Activated CD4-positive, alpha-beta T cell treated with anti-CD3 and anti-CD28 coated beads, Interleukin-2, amount 10 ng/mL, durations not matched to agents 7 days and 5 days (primary cell): ENCODE measurements around the gene AP1B1. TPM values are rescaled to one million over a fixed set of nuclear protein-coding genes. Genes with fewer than 3 reads are reported as not detected.

Experiments used
- CTCF ChIA-PET: fragments of 350-600 bp; sonication (Branson Sonifier 250); formaldehyde crosslinking; loops from one replicate; lab custom pipeline; 2021; ENCODE audit warnings: antibody characterized with exemption; lab: Charles Lee
- POLR2A ChIA-PET: fragments of 350-600 bp; sonication (Branson Sonifier 250); formaldehyde crosslinking; loops from one replicate; lab custom pipeline; 2021; ENCODE audit warnings: antibody characterized with exemption; lab: Charles Lee
- DNase-seq: peaks from one replicate; pipeline ENCODE4 v3.0.0-alpha.2; 2020
- H3K27ac Mint-ChIP-seq: one replicate; pipeline ENCODE4 v1.8.0; 2021; ENCODE audit warnings: mild to moderate bottlenecking, moderate library complexity, mixed read lengths
- H3K27me3 Mint-ChIP-seq: one replicate; pipeline ENCODE4 v1.8.0; 2021; ENCODE audit warnings: mixed read lengths
- H3K36me3 Mint-ChIP-seq: one replicate; pipeline ENCODE4 v1.8.0; 2021; ENCODE audit warnings: low read depth, mixed read lengths
- H3K4me1 Mint-ChIP-seq: one replicate; pipeline ENCODE4 v1.8.0; 2021; ENCODE audit warnings: mixed read lengths
- H3K4me3 Mint-ChIP-seq: one replicate; pipeline ENCODE4 v1.8.0; 2021; ENCODE audit warnings: mild to moderate bottlenecking, moderate library complexity, mixed read lengths
- H3K9me3 Mint-ChIP-seq: one replicate; pipeline ENCODE4 v1.8.0; 2021; ENCODE audit warnings: mixed read lengths
- total RNA-seq, 2 experiments: library from RNA; stranded (reverse); gene quantifications; one replicate each; pipeline ENCODE4 v1.2.3, GENCODE V29; 2021

AP1B1 gene
- total RNA-seq, 2 experiments from 2014 or later: 74.8 to 78.0 TPM

- H3K36me3 Mint-ChIP-seq: peaks cover 8% of the 10 kb centered on the region
- CTCF ChIA-PET: interaction anchor here (0.9 to 1.1 kb wide), 2 partner anchors 11 to 13 kb away, joined by 3 read pairs; no protein-coding TSS in a partner anchor
- H3K4me3 Mint-ChIP-seq: no peak overlapping the region
- no peaks in the 10 kb centered on the region for H3K27me3 Mint-ChIP-seq
- POLR2A ChIA-PET: no interaction called here
- no peaks in the 10 kb centered on the region for H3K9me3 Mint-ChIP-seq
- no peak for DNase-seq
- no peak overlapping the region for H3K27ac Mint-ChIP-seq
- no peaks in the 10 kb centered on the region for H3K4me1 Mint-ChIP-seq
Observed at GRCh38 chr22:29325785-29326315, 62.5 kb downstream of the AP1B1 start.

- no peaks in the 10 kb centered on the region for H3K9me3 Mint-ChIP-seq
- no peaks in the 10 kb centered on the region for H3K27me3 Mint-ChIP-seq
- no peak for DNase-seq
- H3K4me1 Mint-ChIP-seq: no peaks in the 10 kb centered on the region
- H3K4me3 Mint-ChIP-seq: no peak overlapping the region
- CTCF ChIA-PET: interaction anchor here (1.1 kb wide), 1 partner anchor 13 kb away, joined by 3 read pairs; no protein-coding TSS in a partner anchor
- peaks cover 8% of the 10 kb centered on the region for H3K36me3 Mint-ChIP-seq
- H3K27ac Mint-ChIP-seq: no peak overlapping the region
- POLR2A ChIA-PET: no interaction called here
Observed at GRCh38 chr22:29325356-29325755, 63.0 kb downstream of the AP1B1 start.

- peaks cover 8% of the 10 kb centered on the region for H3K36me3 Mint-ChIP-seq
- H3K9me3 Mint-ChIP-seq: no peaks in the 10 kb centered on the region
- no peaks in the 10 kb centered on the region for H3K4me1 Mint-ChIP-seq
- DNase-seq: no peak
- ChIA-PET CTCF (interaction anchor here (0.6 kb wide), 1 partner anchor 94 kb away, joined by 3 read pairs; no protein-coding TSS in a partner anchor), POLR2A (no interaction called here)
- H3K27ac Mint-ChIP-seq: no peak overlapping the region
- H3K4me3 Mint-ChIP-seq: no peak overlapping the region
- no peaks in the 10 kb centered on the region for H3K27me3 Mint-ChIP-seq
Observed at GRCh38 chr22:29323641-29324040, 64.7 kb downstream of the AP1B1 start.

GRCh38 chr22:29320546-29320945 lies 67.8 kb downstream of the AP1B1 start:
- CTCF ChIA-PET: interaction anchor here (1.7 kb wide), 1 partner anchor 12 kb away, joined by 5 read pairs; no protein-coding TSS in a partner anchor
- Mint-ChIP-seq H3K4me3 (no peak overlapping the region), H3K36me3 (no peaks in the 10 kb centered on the region), H3K27ac (no peak overlapping the region), H3K4me1 (no peaks in the 10 kb centered on the region), H3K9me3 (no peaks in the 10 kb centered on the region), H3K27me3 (peaks cover 17% of the 10 kb centered on the region)
- DNase-seq: no peak
- POLR2A ChIA-PET: no interaction called here

- POLR2A ChIA-PET: no interaction called here
- CTCF ChIA-PET: no interaction called here
- Mint-ChIP-seq H3K27ac (no peak overlapping the region), H3K27me3 (peaks cover 25% of the 10 kb centered on the region), H3K36me3 (peaks cover 2% of the 10 kb centered on the region), H3K9me3 (no peaks in the 10 kb centered on the region), H3K4me1 (peaks cover 8% of the 10 kb centered on the region), H3K4me3 (no peak overlapping the region)
- DNase-seq: no peak
Observed at GRCh38 chr22:29319072-29319471, 69.3 kb downstream of the AP1B1 start.

- no peaks in the 10 kb centered on the region for H3K9me3 Mint-ChIP-seq
- no peak overlapping the region for H3K27ac Mint-ChIP-seq
- H3K36me3 Mint-ChIP-seq: peaks cover 2% of the 10 kb centered on the region
- H3K4me1 Mint-ChIP-seq: peaks cover 13% of the 10 kb centered on the region
- peaks cover 36% of the 10 kb centered on the region for H3K27me3 Mint-ChIP-seq
- POLR2A ChIA-PET: no interaction called here
- no peak for DNase-seq
- no peak overlapping the region for H3K4me3 Mint-ChIP-seq
- CTCF ChIA-PET: no interaction called here
Observed at GRCh38 chr22:29317827-29318454, 70.4 kb downstream of the AP1B1 start.

- Mint-ChIP-seq H3K4me1 (peaks cover 13% of the 10 kb centered on the region), H3K9me3 (no peaks in the 10 kb centered on the region), H3K27me3 (peaks cover 45% of the 10 kb centered on the region), H3K4me3 (peak overlapping the region; percentile 20), H3K36me3 (peaks cover 2% of the 10 kb centered on the region), H3K27ac (no peak overlapping the region)
- ChIA-PET CTCF (interaction anchor here (0.6 kb wide), 2 partner anchors 181 to 223 kb away, joined by 3 read pairs; no protein-coding TSS in a partner anchor), POLR2A (no interaction called here)
- no peak for DNase-seq
Observed at GRCh38 chr22:29316141-29316828, 72.1 kb downstream of the AP1B1 start.

- Mint-ChIP-seq H3K36me3 (peaks cover 2% of the 10 kb centered on the region), H3K4me1 (peaks cover 19% of the 10 kb centered on the region), H3K27me3 (peaks cover 45% of the 10 kb centered on the region), H3K9me3 (no peaks in the 10 kb centered on the region), H3K4me3 (peak within 1 kb of the TSS; percentile 20), H3K27ac (peak within 1 kb of the TSS; percentile 73)
- POLR2A ChIA-PET: no interaction called here
- CTCF ChIA-PET: no interaction called here
- DNase-seq: no peak
Observed at GRCh38 chr22:29315286-29316140, 72.9 kb downstream of the AP1B1 start, which contains the start of gene RASL10A. Gene RASL10A (minus strand): TSS chr22:29315697. CDS start chr22:29315246, 451 bp downstream.

GRCh38 chr22:29314537-29315285 lies 73.7 kb downstream of the AP1B1 start:
- H3K9me3 Mint-ChIP-seq: no peaks in the 10 kb centered on the region
- H3K36me3 Mint-ChIP-seq: peaks cover 2% of the 10 kb centered on the region
- POLR2A ChIA-PET: no interaction called here
- H3K27ac Mint-ChIP-seq: peak overlapping the region; percentile 73
- peak overlapping the region; percentile 16 for H3K4me3 Mint-ChIP-seq
- peaks cover 45% of the 10 kb centered on the region for H3K27me3 Mint-ChIP-seq
- H3K4me1 Mint-ChIP-seq: peaks cover 19% of the 10 kb centered on the region
- CTCF ChIA-PET: interaction anchor here (2.2 to 3.8 kb wide), 2 partner anchors 12 to 49 kb away, joined by 7 to 24 read pairs; no protein-coding TSS in a partner anchor
- DNase-seq: no peak

- ChIA-PET CTCF (interaction anchor here (1.2 to 3.8 kb wide), 4 partner anchors 11 to 50 kb away, joined by 3 to 24 read pairs (median 5); no protein-coding TSS in a partner anchor), POLR2A (no interaction called here)
- no peaks in the 10 kb centered on the region for H3K9me3 Mint-ChIP-seq
- H3K4me1 Mint-ChIP-seq: peaks cover 24% of the 10 kb centered on the region
- DNase-seq: no peak
- H3K36me3 Mint-ChIP-seq: peaks cover 2% of the 10 kb centered on the region
- H3K27ac Mint-ChIP-seq: no peak overlapping the region
- peak overlapping the region; percentile 16 for H3K4me3 Mint-ChIP-seq
- H3K27me3 Mint-ChIP-seq: peaks cover 45% of the 10 kb centered on the region
Observed at GRCh38 chr22:29313576-29314466, 74.5 kb downstream of the AP1B1 start.

- H3K36me3 Mint-ChIP-seq: peaks cover 2% of the 10 kb centered on the region
- DNase-seq: no peak
- POLR2A ChIA-PET: no interaction called here
- peaks cover 45% of the 10 kb centered on the region for H3K27me3 Mint-ChIP-seq
- no peak overlapping the region for H3K4me3 Mint-ChIP-seq
- CTCF ChIA-PET: interaction anchor here (0.6 to 3.8 kb wide), 8 partner anchors 10 to 567 kb away, joined by 3 to 24 read pairs (median 3); no protein-coding TSS in a partner anchor
- H3K27ac Mint-ChIP-seq: no peak overlapping the region
- peaks cover 30% of the 10 kb centered on the region for H3K4me1 Mint-ChIP-seq
- H3K9me3 Mint-ChIP-seq: no peaks in the 10 kb centered on the region
Observed at GRCh38 chr22:29313126-29313575, 75.2 kb downstream of the AP1B1 start.
